HG02938 (cell line): ENCODE results near the gene GTPBP3.
A peak's percentile ranks its signal among the peaks of the same experiment; 100 is the strongest.

Experiments used
- ATAC-seq: cut with Tn5 transposase; IDR thresholded peaks from one replicate; pipeline ENCODE4 v1.9.1; 2021; ENCODE audit warnings: mild to moderate bottlenecking, moderate library complexity; ENCODE audit not compliant: unreplicated experiment

GTPBP3 gene

GRCh38 chr19:17307876-17308377, 29.4 kb upstream of the GTPBP3 start:
- ATAC-seq = no peak

- peak; percentile 46 for ATAC-seq
Observed at GRCh38 chr19:17309198-17309964, 28.0 kb upstream of the GTPBP3 start, which contains the start of gene DDA1. Gene DDA1 (plus strand): TSS chr19:17309563. CDS start chr19:17309655, 92 bp downstream.

GRCh38 chr19:17309965-17310461, 27.3 kb upstream of the GTPBP3 start:
- no peak for ATAC-seq

- no peak for ATAC-seq
Observed at GRCh38 chr19:17311455-17312188, 25.7 kb upstream of the GTPBP3 start.

GRCh38 chr19:17312189-17313113, 24.9 kb upstream of the GTPBP3 start:
- ATAC-seq = no peak

- ATAC-seq = no peak
Observed at GRCh38 chr19:17314007-17314593, 23.3 kb upstream of the GTPBP3 start.

GRCh38 chr19:17318966-17319365, 18.4 kb upstream of the GTPBP3 start:
- no peak for ATAC-seq

- ATAC-seq = no peak
Observed at GRCh38 chr19:17319473-17320238, 17.7 kb upstream of the GTPBP3 start.

GRCh38 chr19:17320435-17320834, 16.9 kb upstream of the GTPBP3 start:
- no peak for ATAC-seq

GRCh38 chr19:17321655-17322489, 15.5 kb upstream of the GTPBP3 start:
- ATAC-seq = no peak

GRCh38 chr19:17322854-17323253, 14.5 kb upstream of the GTPBP3 start:
- ATAC-seq = no peak

- ATAC-seq = no peak
Observed at GRCh38 chr19:17323300-17323963, 13.9 kb upstream of the GTPBP3 start.

GRCh38 chr19:17323964-17324332, 13.4 kb upstream of the GTPBP3 start:
- no peak for ATAC-seq

GRCh38 chr19:17324357-17325114, 12.8 kb upstream of the GTPBP3 start:
- ATAC-seq = no peak

- no peak for ATAC-seq
Observed at GRCh38 chr19:17325133-17325532, 12.2 kb upstream of the GTPBP3 start.

- no peak for ATAC-seq
Observed at GRCh38 chr19:17325881-17326594, 11.3 kb upstream of the GTPBP3 start.

GRCh38 chr19:17326595-17326966, 10.8 kb upstream of the GTPBP3 start:
- no peak for ATAC-seq
